ENCODE results near the gene TSPAN1. TPM values are rescaled to one million over a fixed set of nuclear protein-coding genes. Genes with fewer than 3 reads are reported as not detected.

The TSPAN1 gene
- total RNA-seq, 1 donor from 2014 or later, result 0.63 TPM

- Mint-ChIP-seq H3K27ac (peak overlapping the region; percentile 100), H3K4me3 (no peak overlapping the region), H3K27me3 (ENCODE audit: low read depth) (no peaks in the 10 kb centered on the region), H3K36me3 (no peaks in the 10 kb centered on the region), H3K9me3 (no peaks in the 10 kb centered on the region), H3K4me1 (peaks cover 51% of the 10 kb centered on the region)
- TF ChIP-seq, protein P1, sequence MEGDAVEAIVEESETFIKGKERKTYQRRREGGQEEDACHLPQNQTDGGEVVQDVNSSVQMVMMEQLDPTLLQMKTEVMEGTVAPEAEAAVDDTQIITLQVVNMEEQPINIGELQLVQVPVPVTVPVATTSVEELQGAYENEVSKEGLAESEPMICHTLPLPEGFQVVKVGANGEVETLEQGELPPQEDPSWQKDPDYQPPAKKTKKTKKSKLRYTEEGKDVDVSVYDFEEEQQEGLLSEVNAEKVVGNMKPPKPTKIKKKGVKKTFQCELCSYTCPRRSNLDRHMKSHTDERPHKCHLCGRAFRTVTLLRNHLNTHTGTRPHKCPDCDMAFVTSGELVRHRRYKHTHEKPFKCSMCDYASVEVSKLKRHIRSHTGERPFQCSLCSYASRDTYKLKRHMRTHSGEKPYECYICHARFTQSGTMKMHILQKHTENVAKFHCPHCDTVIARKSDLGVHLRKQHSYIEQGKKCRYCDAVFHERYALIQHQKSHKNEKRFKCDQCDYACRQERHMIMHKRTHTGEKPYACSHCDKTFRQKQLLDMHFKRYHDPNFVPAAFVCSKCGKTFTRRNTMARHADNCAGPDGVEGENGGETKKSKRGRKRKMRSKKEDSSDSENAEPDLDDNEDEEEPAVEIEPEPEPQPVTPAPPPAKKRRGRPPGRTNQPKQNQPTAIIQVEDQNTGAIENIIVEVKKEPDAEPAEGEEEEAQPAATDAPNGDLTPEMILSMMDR (IDR thresholded peaks at IDR 0.05; ENCODE audit: unreplicated experiment), result no peak
- no peak for DNase-seq (ENCODE audit: low spot score in 2 of 2, unreplicated experiment in 2 of 2)
These were observed 40.1 kb upstream of the TSPAN1 start for GRCh38 chr1:46134660-46135331.

- Mint-ChIP-seq H3K9me3 (no peaks in the 10 kb centered on the region), H3K27me3 (ENCODE audit: low read depth) (no peaks in the 10 kb centered on the region), H3K36me3 (no peaks in the 10 kb centered on the region), H3K4me3 (no peak overlapping the region), H3K27ac (peak overlapping the region; percentile 28), H3K4me1 (peaks cover 42% of the 10 kb centered on the region)
- TF ChIP-seq, protein P1 (IDR thresholded peaks at IDR 0.05; ENCODE audit: unreplicated experiment), result no peak
- DNase-seq (ENCODE audit: low spot score in 2 of 2, unreplicated experiment in 2 of 2), result no peak
These were observed 38.2 kb upstream of the TSPAN1 start for GRCh38 chr1:46136711-46137110.

DNA sequence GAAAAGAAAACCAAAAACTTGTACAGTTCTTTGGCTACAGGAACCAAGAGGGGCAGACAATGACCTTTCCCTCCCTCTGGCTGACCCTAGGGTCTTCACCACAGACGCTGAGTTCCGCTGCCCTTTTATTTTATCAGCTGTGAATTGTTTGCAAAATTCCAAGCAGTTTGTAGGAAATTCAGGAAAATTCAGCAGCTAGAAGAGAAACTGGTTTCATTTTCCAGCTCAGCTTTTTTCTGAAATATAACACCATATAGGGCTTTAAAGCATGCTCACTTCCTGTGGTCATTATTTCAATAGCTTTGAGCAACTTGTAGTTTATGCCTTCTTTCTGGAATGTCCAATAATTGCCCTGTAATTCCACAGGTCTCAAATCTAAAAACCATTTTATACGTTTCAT lies 37.0 kb upstream of the TSPAN1 start:
- no peak for DNase-seq (ENCODE audit: low spot score in 2 of 2, unreplicated experiment in 2 of 2)
- peaks cover 42% of the 10 kb centered on the region for H3K4me1 Mint-ChIP-seq
- TF ChIP-seq, protein P1 (IDR thresholded peaks at IDR 0.05; ENCODE audit: unreplicated experiment), result no peak
- H3K36me3 Mint-ChIP-seq, result no peaks in the 10 kb centered on the region
- H3K27me3 Mint-ChIP-seq (ENCODE audit: low read depth), result no peaks in the 10 kb centered on the region
- peak overlapping the region; percentile 35 for H3K4me3 Mint-ChIP-seq
- H3K27ac Mint-ChIP-seq, result peak overlapping the region; percentile 82
- H3K9me3 Mint-ChIP-seq, result no peaks in the 10 kb centered on the region

DNA sequence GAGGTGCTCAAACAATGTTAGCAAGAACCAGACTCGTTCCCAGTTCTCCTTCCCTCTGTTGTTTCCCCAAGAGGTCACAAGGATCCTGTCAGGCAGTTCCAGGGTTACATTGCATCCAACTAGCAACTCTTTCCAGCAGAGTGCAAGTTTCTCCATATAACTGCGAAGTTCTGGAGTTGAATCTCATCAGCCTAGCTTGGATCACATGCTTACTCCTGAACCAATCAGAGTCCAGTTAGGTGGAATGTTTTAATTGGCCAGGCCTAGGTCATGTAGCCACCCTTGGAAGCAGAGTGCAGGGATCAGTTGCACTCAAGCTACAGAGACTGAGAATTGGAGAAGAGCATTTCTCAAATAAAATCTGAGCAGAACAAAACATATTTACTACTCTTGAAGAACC lies 26.6 kb upstream of the TSPAN1 start:
- peaks cover 3% of the 10 kb centered on the region for H3K9me3 Mint-ChIP-seq
- TF ChIP-seq, protein P1 (IDR thresholded peaks at IDR 0.05; ENCODE audit: unreplicated experiment), result no peak
- no peaks in the 10 kb centered on the region for H3K36me3 Mint-ChIP-seq
- no peak overlapping the region for H3K4me3 Mint-ChIP-seq
- H3K4me1 Mint-ChIP-seq, result no peaks in the 10 kb centered on the region
- H3K27me3 Mint-ChIP-seq (ENCODE audit: low read depth), result no peaks in the 10 kb centered on the region
- no peak for DNase-seq (ENCODE audit: low spot score in 2 of 2, unreplicated experiment in 2 of 2)
- no peak overlapping the region for H3K27ac Mint-ChIP-seq

DNA sequence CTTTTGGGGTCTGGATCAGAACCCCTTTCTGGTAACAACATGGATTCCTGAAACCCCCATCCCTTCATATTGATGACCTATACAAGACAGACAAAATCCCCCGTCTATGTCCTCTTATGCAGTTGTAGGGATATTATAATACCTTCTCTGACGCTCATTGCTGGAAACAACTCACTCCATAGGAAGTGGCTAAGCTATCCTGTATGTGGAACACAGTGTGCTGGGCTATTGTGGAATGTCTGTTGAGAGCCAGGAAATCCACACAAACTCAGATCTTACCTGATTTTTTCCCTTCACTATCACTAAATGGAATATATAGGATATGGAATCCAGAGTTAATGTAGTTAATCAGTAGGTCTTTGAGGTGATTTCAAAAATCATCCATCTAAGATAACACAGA lies 24.8 kb upstream of the TSPAN1 start:
- Mint-ChIP-seq H3K9me3 (peaks cover 8% of the 10 kb centered on the region), H3K27ac (no peak overlapping the region), H3K36me3 (no peaks in the 10 kb centered on the region), H3K27me3 (ENCODE audit: low read depth) (no peaks in the 10 kb centered on the region), H3K4me3 (no peak overlapping the region), H3K4me1 (no peaks in the 10 kb centered on the region)
- TF ChIP-seq, protein P1 (IDR thresholded peaks at IDR 0.05; ENCODE audit: unreplicated experiment), result no peak
- no peak for DNase-seq (ENCODE audit: low spot score in 2 of 2, unreplicated experiment in 2 of 2)
